Common myeloid progenitor, CD34-positive (primary cell): ENCODE results near the gene STRIP1.

Experiments used
- CTCF ChIA-PET: fragments of 350-600 bp; sonication (Branson Sonifier 250); formaldehyde crosslinking; loops from one replicate; lab custom pipeline; 2021; ENCODE audit warnings: antibody characterized with exemption; lab: Charles Lee
- POLR2A ChIA-PET: fragments of 350-600 bp; sonication (Branson Sonifier 250); formaldehyde crosslinking; loops from one replicate; lab custom pipeline; 2021; ENCODE audit warnings: antibody characterized with exemption; lab: Charles Lee
- DNase-seq, 3 donors: peaks; one replicate each; pipeline versions ENCODE4 v3.0.0 to v3.0.0-alpha.2; 2013
- H3K27ac ChIP-seq, 2 experiments: 1 replicate in 1 of 2; 2 replicates in 1 of 2; pipeline ENCODE4 v1.7.0; 2013; ENCODE audit warnings: inconsistent platforms in 2 of 2, low read length in 2 of 2, mild to moderate bottlenecking in 2 of 2, low read depth in 1 of 2, moderate library complexity in 1 of 2; ENCODE audit not compliant: severe bottlenecking in 2 of 2, insufficient read depth in 1 of 2, poor library complexity in 1 of 2
- H3K27me3 ChIP-seq, 5 experiments: replicated peaks in 2 of 5; 1 replicate in 3 of 5; 2 replicates in 2 of 5; pipeline versions ENCODE4 v1.6.1 to v1.7.0; 2013; ENCODE audit warnings: low read length in 4 of 5, mild to moderate bottlenecking in 2 of 5, moderate library complexity in 2 of 5, inconsistent platforms in 1 of 5; ENCODE audit not compliant: insufficient read depth in 5 of 5, control insufficient read depth in 4 of 5
- H3K36me3 ChIP-seq, 4 experiments: 1 replicate in 2 of 4; 2 replicates in 2 of 4; pipeline versions ENCODE4 v1.6.1 to v1.7.0; 2013; ENCODE audit warnings: low read length in 3 of 4, control low read depth in 1 of 4, mild to moderate bottlenecking in 1 of 4; ENCODE audit not compliant: control insufficient read depth in 4 of 4, insufficient read depth in 4 of 4
- H3K4me1 ChIP-seq, 4 experiments: 1 replicate in 3 of 4; 2 replicates in 1 of 4; pipeline versions ENCODE4 v1.6.1 to v1.7.1; 2013; ENCODE audit warnings: low read length in 3 of 4, mild to moderate bottlenecking in 3 of 4, control low read depth in 1 of 4, inconsistent platforms in 1 of 4, moderate library complexity in 1 of 4; ENCODE audit not compliant: control insufficient read depth in 4 of 4, insufficient read depth in 4 of 4; ENCODE audit errors: control extremely low read depth in 1 of 4
- H3K4me3 ChIP-seq, 7 experiments: 1 replicate in 4 of 7; 2 replicates in 3 of 7; pipeline versions ENCODE4 v1.5.1 to v1.7.0; 2013; ENCODE audit warnings: mild to moderate bottlenecking in 7 of 7, low read length in 6 of 7, moderate library complexity in 6 of 7, inconsistent platforms in 2 of 7, low read depth in 2 of 7, control low read depth in 1 of 7; ENCODE audit not compliant: insufficient read depth in 4 of 7, control insufficient read depth in 1 of 7; ENCODE audit errors: extremely low read depth in 1 of 7
- H3K9me3 ChIP-seq, 5 experiments: 1 replicate in 4 of 5; 2 replicates in 1 of 5; pipeline versions ENCODE4 v1.6.1 to v1.7.1; 2013; ENCODE audit warnings: low read length in 4 of 5, mild to moderate bottlenecking in 2 of 5, inconsistent platforms in 1 of 5, low read depth in 1 of 5, moderate library complexity in 1 of 5; ENCODE audit not compliant: control insufficient read depth in 4 of 5, insufficient read depth in 2 of 5; ENCODE audit errors: control extremely low read depth in 1 of 5
- WGBS: methylation state at CpG from one replicate; pipeline ENCODE4 v1.1.5; 2013; ENCODE audit not compliant: insufficient coverage; 5-methylcytosine and 5-hydroxymethylcytosine counted together

The STRIP1 gene

GRCh38 chr1:110047463-110047862 lies 13.0 kb downstream of the STRIP1 start:
- no peaks in the 10 kb centered on the region for H3K27me3 ChIP-seq
- no peak overlapping the region for H3K27ac ChIP-seq
- ChIA-PET CTCF (interaction anchor here (0.6 to 12.8 kb wide), 5 partner anchors 7 to 54 kb away, joined by 4 to 221 read pairs (median 5); partner anchors contain the start of gene STRIP1), POLR2A (interaction anchor here (0.8 kb wide), 1 partner anchor 807 kb away, joined by 5 read pairs; no protein-coding TSS in a partner anchor)
- WGBS = no CpG with 5 or more reads among the region's 3 CpGs
- no peak overlapping the region for H3K4me3 ChIP-seq
- H3K36me3 ChIP-seq = peaks cover 41 to 95% (median 72%) of the 10 kb centered on the region in 4 experiments
- H3K9me3 ChIP-seq = no peaks in the 10 kb centered on the region
- no peaks in the 10 kb centered on the region for H3K4me1 ChIP-seq
- no peak for DNase-seq

GRCh38 chr1:110048240-110048639 lies 13.8 kb downstream of the STRIP1 start:
- no peaks in the 10 kb centered on the region for H3K9me3 ChIP-seq
- no peak overlapping the region for H3K27ac ChIP-seq
- peaks cover 37 to 95% (median 74%) of the 10 kb centered on the region in 4 experiments for H3K36me3 ChIP-seq
- H3K4me3 ChIP-seq = no peak overlapping the region
- 97% methylated on average over 5 of the region's 5 CpGs for WGBS
- H3K27me3 ChIP-seq = no peaks in the 10 kb centered on the region
- POLR2A ChIA-PET = no interaction called here
- H3K4me1 ChIP-seq = no peaks in the 10 kb centered on the region
- no peak for DNase-seq
- CTCF ChIA-PET = interaction anchor here (1.1 to 12.8 kb wide), 4 partner anchors 8 to 67 kb away, joined by 3 to 221 read pairs (median 120); partner anchors contain the start of genes STRIP1 and UBL4B

GRCh38 chr1:110048923-110049601 lies 14.6 kb downstream of the STRIP1 start:
- DNase-seq = no peak
- Histone ChIP-seq H3K27me3 (no peaks in the 10 kb centered on the region), H3K4me3 (no peak overlapping the region), H3K27ac (no peak overlapping the region), H3K4me1 (no peaks in the 10 kb centered on the region), H3K36me3 (peaks cover 29 to 95% (median 74%) of the 10 kb centered on the region in 4 experiments), H3K9me3 (no peaks in the 10 kb centered on the region)
- WGBS = 97% methylated on average over 7 of the region's 9 CpGs
- POLR2A ChIA-PET = no interaction called here
- CTCF ChIA-PET = interaction anchor here (1.1 to 12.8 kb wide), 7 partner anchors 9 to 66 kb away, joined by 3 to 221 read pairs (median 41); partner anchors contain the start of genes STRIP1 and UBL4B

- no peak for DNase-seq
- H3K36me3 ChIP-seq = peaks cover 29 to 96% (median 75%) of the 10 kb centered on the region in 4 experiments
Measured at GRCh38 chr1:110049801-110050601, 15.6 kb downstream of the STRIP1 start.

DNA sequence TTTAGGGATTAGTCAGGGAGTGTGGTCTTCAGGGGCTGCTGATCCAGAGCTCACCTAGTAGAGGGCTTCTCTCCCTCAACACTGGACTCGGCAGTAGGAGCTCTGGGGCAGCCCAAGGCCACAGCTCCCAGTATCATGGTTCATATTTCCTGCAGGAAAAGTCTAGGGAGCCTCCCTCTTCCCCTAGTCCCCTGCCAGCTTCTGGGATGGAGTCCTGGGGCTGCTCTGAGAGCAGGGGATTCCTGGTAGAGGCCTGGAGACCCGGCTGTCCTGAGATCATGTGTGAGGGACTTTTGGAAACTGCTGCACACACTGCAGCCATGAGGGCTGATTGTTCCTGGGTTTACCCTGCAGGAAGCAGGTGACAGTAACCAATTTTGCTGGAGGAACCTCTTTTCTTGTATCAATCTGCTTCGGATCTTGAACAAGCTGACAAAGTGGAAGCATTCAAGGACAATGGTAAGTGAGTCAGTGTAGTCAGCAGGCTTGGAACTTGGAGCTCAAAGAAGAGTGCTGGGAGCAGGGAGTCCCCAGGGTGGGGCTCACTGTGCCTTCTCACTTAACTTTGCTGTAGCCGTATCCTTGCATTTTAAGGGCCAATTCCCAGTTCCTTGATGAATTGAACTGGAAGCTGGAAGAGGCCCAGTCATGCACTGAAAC lies 16.3 kb downstream of the STRIP1 start:
- no peak overlapping the region for H3K4me3 ChIP-seq
- H3K9me3 ChIP-seq = no peaks in the 10 kb centered on the region
- WGBS = 96% methylated on average over 4 of the region's 4 CpGs
- DNase-seq = no peak
- H3K27ac ChIP-seq = no peak overlapping the region
- H3K4me1 ChIP-seq = no peaks in the 10 kb centered on the region
- H3K27me3 ChIP-seq = no peaks in the 10 kb centered on the region
- H3K36me3 ChIP-seq = peaks cover 26 to 96% (median 76%) of the 10 kb centered on the region in 4 experiments
- POLR2A ChIA-PET = no interaction called here
- CTCF ChIA-PET = interaction anchor here (0.9 to 12.8 kb wide), 11 partner anchors 10 to 445 kb away, joined by 3 to 221 read pairs (median 16); partner anchors contain the start of genes STRIP1 and UBL4B

More at GRCh38 chr1:110049801-110050601, 15.6 kb downstream of the STRIP1 start:
- Histone ChIP-seq H3K4me1 (no peaks in the 10 kb centered on the region), H3K9me3 (no peaks in the 10 kb centered on the region), H3K27ac (no peak overlapping the region), H3K27me3 (no peaks in the 10 kb centered on the region), H3K4me3 (no peak overlapping the region)
- ChIA-PET CTCF (interaction anchor here (0.9 to 12.8 kb wide), 10 partner anchors 10 to 446 kb away, joined by 3 to 221 read pairs (median 19); partner anchors contain the start of genes STRIP1 and UBL4B), POLR2A (no interaction called here)
- 92% methylated on average over 8 of the region's 11 CpGs for WGBS

- no peak for DNase-seq
- H3K4me3 ChIP-seq = no peak overlapping the region
- no peaks in the 10 kb centered on the region for H3K9me3 ChIP-seq
- H3K4me1 ChIP-seq = no peaks in the 10 kb centered on the region
- peaks cover 26 to 99% (median 79%) of the 10 kb centered on the region in 4 experiments for H3K36me3 ChIP-seq
- WGBS = 100% methylated on average over 1 of the region's 2 CpGs
- ChIA-PET POLR2A (no interaction called here), CTCF (interaction anchor here (0.9 to 12.8 kb wide), 11 partner anchors 10 to 445 kb away, joined by 3 to 221 read pairs (median 16); partner anchors contain the start of genes STRIP1 and UBL4B)
- no peak overlapping the region for H3K27ac ChIP-seq
- H3K27me3 ChIP-seq = no peaks in the 10 kb centered on the region
Measured at GRCh38 chr1:110051262-110051648, 16.8 kb downstream of the STRIP1 start.
